OCI-LY1 (cell line): ENCODE data around the gene GFER.

Experiments
- EZH2 ChIP-seq: fragments of 200-600 bp; sonication (generic), shearing (Covaris generic); IDR thresholded peaks from 2 replicates; pipeline ENCODE4 v1.8.0; 2017; ENCODE audit warnings: borderline replicate concordance, mixed run types, mild to moderate bottlenecking, antibody characterized with exemption, low read length, moderate library complexity, mixed read lengths
- TF ChIP-seq, protein P1 (sequence below): fragments of 200-600 bp; sonication (generic), shearing (Covaris generic); IDR thresholded peaks from 2 replicates; pipeline ENCODE4 v1.5.1; 2017; ENCODE audit warnings: mild to moderate bottlenecking, antibody characterized with exemption, low read length, moderate library complexity, mixed read lengths

DNA sequence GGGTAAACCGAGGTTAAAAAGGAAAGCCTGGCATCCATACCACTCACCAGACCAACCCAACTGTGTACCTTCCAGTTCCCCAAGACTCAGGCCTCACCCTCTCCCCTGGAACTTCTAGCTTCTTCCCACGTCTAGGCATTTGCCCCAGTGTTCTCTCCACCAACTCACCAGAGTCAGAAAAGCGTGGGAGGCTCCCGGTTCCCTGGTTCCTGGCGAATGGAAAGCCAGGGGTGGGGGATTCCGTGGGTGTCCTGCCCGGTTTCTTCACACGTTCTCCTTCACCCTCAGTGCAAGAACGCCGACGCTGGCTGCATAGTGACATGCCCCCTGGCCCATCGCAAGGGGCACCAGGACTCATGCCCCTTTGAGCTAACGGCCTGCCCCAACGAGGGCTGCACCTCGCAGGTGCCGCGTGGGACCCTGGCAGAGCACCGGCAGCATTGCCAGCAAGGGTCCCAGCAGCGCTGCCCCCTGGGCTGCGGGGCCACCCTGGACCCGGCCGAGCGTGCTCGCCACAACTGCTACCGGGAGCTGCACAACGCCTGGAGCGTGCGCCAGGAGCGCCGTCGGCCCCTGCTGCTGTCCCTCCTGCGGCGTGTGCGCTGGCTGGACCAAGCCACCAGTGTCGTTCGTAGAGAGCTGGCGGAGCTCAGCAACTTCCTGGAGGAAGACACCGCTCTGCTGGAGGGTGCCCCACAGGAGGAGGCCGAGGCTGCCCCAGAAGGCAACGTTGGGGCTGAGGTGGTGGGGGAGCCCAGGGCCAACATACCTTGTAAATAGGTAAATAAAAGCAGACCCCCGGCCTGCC, 15.6 kb upstream of the GFER start:
- TF ChIP-seq, protein P1, sequence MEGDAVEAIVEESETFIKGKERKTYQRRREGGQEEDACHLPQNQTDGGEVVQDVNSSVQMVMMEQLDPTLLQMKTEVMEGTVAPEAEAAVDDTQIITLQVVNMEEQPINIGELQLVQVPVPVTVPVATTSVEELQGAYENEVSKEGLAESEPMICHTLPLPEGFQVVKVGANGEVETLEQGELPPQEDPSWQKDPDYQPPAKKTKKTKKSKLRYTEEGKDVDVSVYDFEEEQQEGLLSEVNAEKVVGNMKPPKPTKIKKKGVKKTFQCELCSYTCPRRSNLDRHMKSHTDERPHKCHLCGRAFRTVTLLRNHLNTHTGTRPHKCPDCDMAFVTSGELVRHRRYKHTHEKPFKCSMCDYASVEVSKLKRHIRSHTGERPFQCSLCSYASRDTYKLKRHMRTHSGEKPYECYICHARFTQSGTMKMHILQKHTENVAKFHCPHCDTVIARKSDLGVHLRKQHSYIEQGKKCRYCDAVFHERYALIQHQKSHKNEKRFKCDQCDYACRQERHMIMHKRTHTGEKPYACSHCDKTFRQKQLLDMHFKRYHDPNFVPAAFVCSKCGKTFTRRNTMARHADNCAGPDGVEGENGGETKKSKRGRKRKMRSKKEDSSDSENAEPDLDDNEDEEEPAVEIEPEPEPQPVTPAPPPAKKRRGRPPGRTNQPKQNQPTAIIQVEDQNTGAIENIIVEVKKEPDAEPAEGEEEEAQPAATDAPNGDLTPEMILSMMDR: no peak
- TF ChIP-seq EZH2: no peak
